ENCODE measurements around the gene SEL1L. TPM values are rescaled to one million over a fixed set of nuclear protein-coding genes. Genes with fewer than 3 reads are reported as not detected.
A peak's percentile ranks its signal among the peaks of the same experiment; 100 is the strongest.
"Not testable (repeated sequence)": the region's sequence is repeated elsewhere in the genome, so short reads cannot be mapped to it uniquely, and the experiment has no call there.

Gene SEL1L
- total RNA-seq, 2 donors from 2014 or later = 54.9 to 113 TPM

GRCh38 chr14:81440041-81440440, 93.6 kb downstream of the SEL1L start:
- H3K9me3 Mint-ChIP-seq = no peaks in the 10 kb centered on the region
- peaks cover 9 to 13% of the 10 kb centered on the region in 2 donors for H3K4me1 Mint-ChIP-seq (ENCODE audit: low read depth in 2 of 2)
- H3K27ac Mint-ChIP-seq = no peak overlapping the region
- H3K27me3 Mint-ChIP-seq = peaks cover 51 to 76% of the 10 kb centered on the region in 2 donors
- no peak for DNase-seq (ENCODE audit: low spot score)
- no peak overlapping the region for H3K4me3 Mint-ChIP-seq
- H3K36me3 Mint-ChIP-seq = no peaks in the 10 kb centered on the region
- no peak for ATAC-seq

GRCh38 chr14:81437244-81437643, 96.4 kb downstream of the SEL1L start:
- H3K36me3 Mint-ChIP-seq = no peaks in the 10 kb centered on the region
- no peak for ATAC-seq
- peaks cover 10 to 14% of the 10 kb centered on the region in 2 donors for H3K4me1 Mint-ChIP-seq (ENCODE audit: low read depth in 2 of 2)
- peaks cover 57 to 82% of the 10 kb centered on the region in 2 donors for H3K27me3 Mint-ChIP-seq
- no peak for DNase-seq (ENCODE audit: low spot score)
- H3K4me3 Mint-ChIP-seq = peak overlapping the region; percentile 70
- no peaks in the 10 kb centered on the region for H3K9me3 Mint-ChIP-seq
- no peak overlapping the region for H3K27ac Mint-ChIP-seq

- Mint-ChIP-seq H3K9me3 (no peaks in the 10 kb centered on the region), H3K4me1 (ENCODE audit: low read depth in 2 of 2) (peaks cover 10 to 14% of the 10 kb centered on the region in 2 donors), H3K4me3 (peak overlapping the region; percentile 70), H3K27me3 (peaks cover 56 to 79% of the 10 kb centered on the region in 2 donors), H3K36me3 (no peaks in the 10 kb centered on the region), H3K27ac (no peak overlapping the region)
- peak; percentile 88 to 95 for ATAC-seq
- DNase-seq (ENCODE audit: low spot score) = peak; percentile 62
Observed at GRCh38 chr14:81436296-81437138, 97.1 kb downstream of the SEL1L start.

GRCh38 chr14:81435391-81436295, 98.0 kb downstream of the SEL1L start:
- Mint-ChIP-seq H3K27me3 (peaks cover 49 to 71% of the 10 kb centered on the region in 2 donors), H3K4me1 (ENCODE audit: low read depth in 2 of 2) (peaks cover 10 to 14% of the 10 kb centered on the region in 2 donors), H3K4me3 (peak overlapping the region; percentile 78), H3K9me3 (no peaks in the 10 kb centered on the region), H3K36me3 (no peaks in the 10 kb centered on the region), H3K27ac (no peak overlapping the region)
- DNase-seq (ENCODE audit: low spot score) = no peak
- ATAC-seq = peak; percentile 49 to 52

GRCh38 chr14:81435048-81435390, 98.6 kb downstream of the SEL1L start:
- Mint-ChIP-seq H3K9me3 (no peaks in the 10 kb centered on the region), H3K36me3 (no peaks in the 10 kb centered on the region), H3K4me3 (peak overlapping the region; percentile 78), H3K27ac (no peak overlapping the region), H3K4me1 (ENCODE audit: low read depth in 2 of 2) (peaks cover 10 to 14% of the 10 kb centered on the region in 2 donors), H3K27me3 (peaks cover 49 to 68% of the 10 kb centered on the region in 2 donors)
- DNase-seq (ENCODE audit: low spot score) (no peak), ATAC-seq (no peak)

GRCh38 chr14:81434230-81434629, 99.4 kb downstream of the SEL1L start:
- Mint-ChIP-seq H3K9me3 (no peaks in the 10 kb centered on the region), H3K27me3 (peaks cover 49 to 60% of the 10 kb centered on the region in 2 donors), H3K27ac (no peak overlapping the region), H3K4me1 (ENCODE audit: low read depth in 2 of 2) (peaks cover 10 to 14% of the 10 kb centered on the region in 2 donors), H3K4me3 (no peak overlapping the region), H3K36me3 (no peaks in the 10 kb centered on the region)
- no peak for ATAC-seq
- no peak for DNase-seq (ENCODE audit: low spot score)

- Mint-ChIP-seq H3K4me1 (ENCODE audit: low read depth in 2 of 2) (peaks cover 10 to 14% of the 10 kb centered on the region in 2 donors), H3K4me3 (no peak overlapping the region), H3K36me3 (no peaks in the 10 kb centered on the region), H3K27ac (no peak overlapping the region), H3K9me3 (no peaks in the 10 kb centered on the region), H3K27me3 (peaks cover 43 to 52% of the 10 kb centered on the region in 2 donors)
- ATAC-seq (no peak), DNase-seq (ENCODE audit: low spot score) (no peak)
Observed at GRCh38 chr14:81433378-81433777, 100.3 kb downstream of the SEL1L start.

GRCh38 chr14:81432219-81432661, 101.4 kb downstream of the SEL1L start:
- H3K27me3 Mint-ChIP-seq = peaks cover 42 to 53% of the 10 kb centered on the region in 2 donors
- no peak overlapping the region for H3K27ac Mint-ChIP-seq

GRCh38 chr14:81430235-81430634, 103.4 kb downstream of the SEL1L start:
- Mint-ChIP-seq H3K9me3 (no peaks in the 10 kb centered on the region), H3K4me3 (no peak overlapping the region), H3K36me3 (no peaks in the 10 kb centered on the region), H3K27me3 (peaks cover 40 to 57% of the 10 kb centered on the region in 2 donors), H3K27ac (no peak overlapping the region), H3K4me1 (ENCODE audit: low read depth in 2 of 2) (peaks cover 3 to 4% of the 10 kb centered on the region in 2 donors)
- DNase-seq (ENCODE audit: low spot score) (no peak), ATAC-seq (no peak)

More at GRCh38 chr14:81432219-81432661, 101.4 kb downstream of the SEL1L start:
- ATAC-seq (no peak), DNase-seq (ENCODE audit: low spot score) (no peak)
- no peaks in the 10 kb centered on the region for H3K9me3 Mint-ChIP-seq
- no peaks in the 10 kb centered on the region for H3K36me3 Mint-ChIP-seq
- H3K4me1 Mint-ChIP-seq (ENCODE audit: low read depth in 2 of 2) = peaks cover 8 to 11% of the 10 kb centered on the region in 2 donors
- H3K4me3 Mint-ChIP-seq = no peak overlapping the region

- ATAC-seq; H3K4me1 Mint-ChIP-seq (ENCODE audit: low read depth in 2 of 2); H3K36me3 Mint-ChIP-seq; H3K9me3 Mint-ChIP-seq; H3K4me3 Mint-ChIP-seq; H3K27ac Mint-ChIP-seq; DNase-seq (ENCODE audit: low spot score): not testable (repeated sequence)
- peaks cover 35 to 52% of the 10 kb centered on the region in 2 donors for H3K27me3 Mint-ChIP-seq
Observed at GRCh38 chr14:81429749-81430148, 103.9 kb downstream of the SEL1L start.

- no peaks in the 10 kb centered on the region for H3K9me3 Mint-ChIP-seq
- DNase-seq (ENCODE audit: low spot score) (no peak), ATAC-seq (no peak)
- H3K4me3 Mint-ChIP-seq = no peak overlapping the region
- H3K27ac Mint-ChIP-seq = no peak overlapping the region
- peaks cover 30 to 44% of the 10 kb centered on the region in 2 donors for H3K27me3 Mint-ChIP-seq
- H3K4me1 Mint-ChIP-seq (ENCODE audit: low read depth in 2 of 2) = no peaks in the 10 kb centered on the region
- H3K36me3 Mint-ChIP-seq = no peaks in the 10 kb centered on the region
Observed at GRCh38 chr14:81429028-81429427, 104.6 kb downstream of the SEL1L start.

- no peak for DNase-seq (ENCODE audit: low spot score)
- H3K27me3 Mint-ChIP-seq = peaks cover 18 to 29% of the 10 kb centered on the region in 2 donors
Observed at GRCh38 chr14:81427348-81428058, 106.2 kb downstream of the SEL1L start.

GRCh38 chr14:81423504-81423903, 110.1 kb downstream of the SEL1L start:
- Mint-ChIP-seq H3K9me3 (peaks cover 3% of the 10 kb centered on the region), H3K27me3 (peaks cover 12 to 22% of the 10 kb centered on the region in 2 donors), H3K36me3 (no peaks in the 10 kb centered on the region), H3K4me1 (ENCODE audit: low read depth in 2 of 2) (no peaks in the 10 kb centered on the region), H3K4me3 (no peak overlapping the region), H3K27ac (no peak overlapping the region)
- DNase-seq (ENCODE audit: low spot score) = no peak
- no peak for ATAC-seq

More at GRCh38 chr14:81427348-81428058, 106.2 kb downstream of the SEL1L start:
- Mint-ChIP-seq H3K27ac (no peak overlapping the region), H3K9me3 (no peaks in the 10 kb centered on the region), H3K4me3 (no peak overlapping the region), H3K4me1 (ENCODE audit: low read depth in 2 of 2) (no peaks in the 10 kb centered on the region), H3K36me3 (no peaks in the 10 kb centered on the region)
- no peak for ATAC-seq

All from natural killer cell treated with Interleukin-12 subunit alpha and Interleukin-12 subunit beta and Interleukin-15 and Interleukin-18, amount 100 ng/mL, for 72 hours (primary cell).